Activated CD4-positive, alpha-beta T cell treated with anti-CD3 and anti-CD28 coated beads, Interleukin-2, amount 50 U/mL, for 4 hours (primary cell): Measurements from ENCODE around the gene GDPD5.
A peak's percentile ranks its signal among the peaks of the same experiment; 100 is the strongest.
"Not testable (repeated sequence)": the region's sequence is repeated elsewhere in the genome, so short reads cannot be mapped to it uniquely, and the experiment has no call there.

Source experiments
- DNase-seq, 2 experiments: peaks; one replicate each; pipeline ENCODE4 v3.0.0-alpha.2; 2020

GDPD5 gene

DNA sequence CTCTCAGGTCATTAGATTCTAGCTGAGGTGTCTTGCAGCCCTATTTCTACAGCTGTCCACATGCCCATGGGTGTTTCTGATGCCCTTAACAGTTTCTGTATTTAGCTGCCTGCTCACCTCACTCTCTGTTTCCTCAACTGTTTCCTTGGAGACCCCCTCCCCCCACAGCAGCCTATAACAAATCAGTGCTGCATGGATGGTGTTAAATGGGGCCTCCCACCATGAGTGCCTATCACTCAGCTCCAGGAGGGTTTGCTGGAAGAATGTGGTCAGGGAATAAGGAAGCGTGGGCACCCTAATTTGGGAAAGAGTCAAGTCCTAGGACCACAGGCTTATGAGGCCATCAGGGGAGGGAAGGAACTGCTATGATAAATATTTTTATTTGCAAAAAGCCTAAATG lies 101.3 kb downstream of the GDPD5 start:
- DNase-seq = no peak

DNA sequence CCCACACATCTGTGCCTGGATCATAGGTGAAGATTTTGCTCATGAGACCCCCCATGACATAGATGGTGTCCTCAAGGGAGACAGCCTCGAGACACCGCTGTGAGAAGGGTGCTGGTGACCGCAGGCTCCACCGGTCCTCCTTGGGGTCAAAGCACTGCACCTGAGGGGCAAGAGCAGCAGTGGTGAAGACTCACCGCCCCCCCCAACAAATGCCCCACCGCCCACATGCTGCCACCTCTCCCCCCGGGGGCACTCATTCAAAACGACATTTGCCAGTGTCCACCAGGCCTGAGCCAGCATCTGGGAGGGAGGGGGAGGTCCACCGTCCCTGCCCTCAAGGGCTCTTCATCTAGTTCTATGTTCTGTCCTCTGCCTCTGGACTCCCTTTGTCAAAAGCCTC lies 102.0 kb downstream of the GDPD5 start:
- DNase-seq = no peak

DNA sequence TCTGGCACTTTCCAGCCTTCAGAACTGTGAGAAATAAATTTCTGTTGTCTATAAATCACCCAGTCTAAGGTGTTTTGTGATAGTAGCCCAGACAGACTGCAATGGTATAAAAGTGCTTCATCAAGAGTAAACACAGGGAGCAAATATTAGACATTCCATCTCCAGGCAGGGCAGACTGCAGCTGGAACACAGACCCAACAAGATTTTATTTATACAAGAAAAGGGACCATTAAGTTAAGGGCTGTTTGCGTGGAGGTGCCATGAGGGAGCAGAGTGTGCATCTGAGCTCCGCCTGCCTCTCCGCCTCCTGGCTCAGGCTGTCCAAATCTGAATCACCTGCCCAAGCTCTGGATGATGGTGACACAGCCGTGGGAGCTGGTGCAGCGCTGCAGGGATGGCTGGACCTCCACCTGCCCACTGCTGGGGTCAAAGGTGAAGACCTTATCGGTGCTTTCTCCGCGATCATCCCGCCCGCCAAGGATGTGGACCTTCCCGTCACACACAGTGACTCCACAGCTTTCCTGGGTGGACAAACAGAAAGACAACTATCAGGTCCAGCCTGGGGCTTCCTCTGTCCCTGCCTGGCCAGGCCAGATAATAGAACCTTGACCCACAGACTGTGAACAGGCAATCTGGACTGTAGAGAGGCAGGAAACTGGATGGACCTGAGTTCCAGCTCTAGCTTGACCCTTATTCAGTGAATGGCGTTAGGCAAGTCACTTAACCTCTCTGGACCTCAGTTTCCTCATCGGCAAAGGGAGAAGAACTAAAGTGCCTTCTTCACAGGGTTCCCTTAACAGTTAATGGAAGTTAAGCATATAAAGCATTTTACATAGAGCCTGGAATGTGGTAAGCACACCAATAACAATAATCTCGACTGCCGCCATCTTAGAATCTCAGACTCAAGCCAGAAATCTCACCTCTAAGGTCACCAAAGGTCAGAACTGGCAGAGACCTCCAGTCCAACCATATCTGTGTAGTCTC lies 103.2 kb downstream of the GDPD5 start:
- no peak for DNase-seq

DNA sequence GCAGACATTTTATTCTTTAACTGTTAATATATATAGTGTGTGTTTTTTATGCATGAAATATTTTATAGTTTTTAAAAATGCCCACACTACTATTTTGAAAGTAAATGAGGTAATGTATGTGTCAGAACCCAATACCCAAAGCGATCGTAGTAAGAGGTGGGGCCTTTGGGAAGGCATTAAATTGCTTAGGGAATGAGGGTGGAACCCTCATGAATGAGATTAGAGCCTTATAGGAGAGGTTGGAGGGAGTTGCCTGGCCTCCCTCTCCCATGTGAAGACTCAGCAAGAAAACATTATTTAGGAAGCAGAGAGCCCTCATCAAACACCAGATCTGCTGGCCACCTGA lies 103.9 kb downstream of the GDPD5 start:
- no peak for DNase-seq

DNA sequence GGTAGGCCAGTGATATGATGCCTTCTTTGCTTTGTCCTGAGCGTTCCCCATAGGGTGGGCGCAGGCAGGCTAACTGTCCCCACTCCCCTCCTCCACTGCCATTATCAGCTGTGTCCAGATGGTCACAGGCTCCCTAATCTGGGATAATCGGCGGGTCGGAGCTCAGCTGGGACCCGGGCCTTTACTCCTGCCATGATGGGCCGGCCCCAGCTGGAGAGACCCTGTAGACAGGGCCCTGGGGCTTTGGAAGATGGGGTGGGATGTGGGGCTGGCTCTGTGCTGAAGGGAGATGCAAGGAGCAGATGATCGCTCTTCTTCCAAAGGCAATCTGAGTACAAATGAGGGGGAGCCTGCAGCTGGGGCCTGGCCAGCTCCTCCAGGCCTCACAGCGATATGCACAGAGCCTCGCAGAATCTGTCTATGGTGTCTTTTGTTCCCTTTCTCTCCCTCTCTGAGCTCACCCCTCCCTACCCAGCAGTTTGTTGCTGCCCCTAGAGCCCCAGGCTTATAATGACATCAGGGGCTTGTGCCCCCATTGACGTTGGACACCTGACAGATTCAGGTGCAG lies 104.6 kb downstream of the GDPD5 start:
- DNase-seq = no peak

DNA sequence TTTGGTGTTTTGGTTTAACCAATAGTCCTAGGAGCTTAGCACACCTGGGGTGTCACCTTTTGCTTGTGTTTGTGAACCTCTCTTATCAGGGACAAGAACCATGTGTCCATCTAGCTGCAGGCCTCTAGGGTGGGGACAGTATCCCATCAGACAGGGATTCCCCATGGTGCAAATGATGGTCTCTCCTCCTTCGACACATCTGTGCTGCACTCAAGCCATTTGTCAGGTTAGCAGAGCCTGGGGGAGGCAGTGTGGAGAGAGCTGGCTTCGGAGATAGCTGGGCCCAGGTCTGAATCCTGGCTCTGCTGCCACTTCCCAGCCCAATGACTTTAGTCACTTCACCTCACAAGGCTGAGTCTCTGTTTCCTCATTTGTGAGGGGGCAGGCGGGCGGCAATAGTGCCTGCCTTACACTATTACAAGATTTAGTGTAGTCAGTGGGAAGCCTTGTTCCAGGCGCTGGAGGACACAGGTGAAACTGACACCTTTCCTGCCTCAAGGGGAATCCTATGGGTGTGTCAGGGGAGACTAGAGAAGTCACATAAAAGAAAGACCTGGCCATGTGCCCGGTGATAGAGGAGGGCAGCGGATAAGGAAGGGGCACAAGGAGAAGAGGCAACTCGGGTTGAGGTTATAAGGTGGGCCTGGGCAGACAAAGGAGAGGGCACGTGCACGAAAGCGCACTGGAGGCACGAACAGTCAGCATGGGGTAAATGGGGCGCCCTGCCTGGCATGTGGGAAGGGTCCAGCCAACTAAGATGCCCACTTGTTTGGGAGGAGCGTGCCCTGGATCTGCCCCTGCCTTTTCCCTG lies 105.3 kb downstream of the GDPD5 start:
- no peak for DNase-seq

DNA sequence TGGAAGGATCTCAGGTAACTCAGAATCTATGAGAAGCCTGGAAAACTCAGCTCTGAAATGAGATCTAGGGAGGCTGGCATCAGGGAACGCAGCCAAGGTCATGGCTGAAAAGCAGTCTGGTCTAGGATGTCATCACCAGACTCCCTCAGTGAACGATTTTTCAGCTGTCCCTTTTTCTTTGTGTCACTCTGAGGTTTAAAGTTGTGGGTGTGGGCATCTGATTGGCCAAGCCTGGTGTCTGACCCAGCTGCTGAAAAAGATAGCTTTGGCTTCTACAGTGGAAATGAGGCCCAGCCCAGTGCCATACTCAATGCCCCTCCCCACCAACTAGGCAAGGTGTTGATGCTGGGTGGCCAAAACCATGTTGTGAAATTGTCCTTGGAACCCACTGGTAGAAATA lies 111.9 kb downstream of the GDPD5 start:
- no peak for DNase-seq

DNA sequence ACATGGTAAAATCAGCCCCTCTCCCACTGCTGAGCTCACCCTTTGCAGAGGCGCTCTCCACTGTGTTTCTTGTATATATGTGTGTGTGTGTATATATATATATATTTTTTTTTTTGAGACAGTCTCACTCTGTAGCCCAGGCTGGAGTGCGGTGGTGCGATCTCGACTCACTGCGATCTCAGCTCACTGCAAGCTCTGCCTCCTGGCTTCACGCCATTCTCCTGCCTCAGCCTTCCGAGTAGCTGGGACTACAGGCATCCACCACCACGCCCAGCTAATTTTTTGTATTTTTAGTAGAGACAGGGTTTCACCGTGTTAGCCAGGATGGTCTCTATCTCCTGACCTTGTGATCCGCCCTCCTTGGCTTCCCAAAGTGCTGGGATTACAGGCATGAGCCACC lies 112.6 kb downstream of the GDPD5 start:
- DNase-seq = not testable (repeated sequence)

DNA sequence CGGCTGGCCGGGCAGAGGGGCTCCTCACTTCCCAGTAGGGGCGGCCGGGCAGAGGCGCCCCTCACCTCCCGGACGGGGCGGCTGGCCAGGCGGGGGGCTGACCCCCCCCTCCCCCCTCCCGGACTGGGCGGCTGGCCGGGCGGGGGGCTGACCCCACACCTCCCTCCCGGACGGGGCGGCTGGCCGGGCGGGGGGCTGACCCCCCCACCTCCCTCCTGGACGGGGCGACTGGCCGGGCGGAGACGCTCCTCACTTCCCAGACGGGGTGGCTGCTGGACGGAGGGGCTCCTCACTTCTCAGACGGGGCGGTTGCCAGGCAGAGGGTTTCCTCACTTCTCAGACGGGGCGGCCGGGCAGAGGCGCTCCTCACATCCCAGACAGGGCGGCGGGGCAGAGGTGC lies 115.8 kb downstream of the GDPD5 start:
- not testable (repeated sequence) for DNase-seq

DNA sequence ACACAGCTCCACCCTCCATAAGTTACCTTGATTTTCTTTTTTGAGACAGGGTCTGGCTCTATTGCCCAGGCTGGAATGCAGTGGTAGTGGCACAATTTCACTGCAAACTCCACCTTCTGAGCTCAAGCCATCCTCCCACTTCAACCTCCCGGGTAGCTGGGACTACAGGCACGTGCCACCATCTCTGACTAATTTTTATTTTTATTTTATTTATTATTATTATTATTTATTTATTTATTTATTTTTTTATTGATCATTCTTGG lies 116.9 kb downstream of the GDPD5 start:
- DNase-seq = no peak

DNA sequence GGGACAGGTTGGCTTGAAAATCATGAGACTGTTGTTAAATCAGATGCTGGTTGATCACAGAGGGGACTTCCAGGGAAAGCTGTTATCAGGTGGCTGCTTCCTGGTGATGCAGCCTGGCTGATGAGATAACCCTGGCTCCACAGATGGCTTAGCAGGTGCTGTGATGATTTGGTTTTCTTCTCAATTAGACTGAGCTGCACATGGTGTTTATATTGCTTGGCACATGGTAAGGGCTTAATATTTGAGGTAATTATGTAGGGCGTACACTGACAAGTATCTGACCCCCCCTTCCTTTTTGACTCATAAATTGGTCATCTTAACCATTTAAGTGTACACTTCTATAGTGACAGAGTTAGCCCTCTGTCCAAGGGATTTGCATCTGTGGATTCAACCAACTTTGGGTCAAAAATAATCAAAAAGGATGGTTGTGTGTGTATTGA lies 119.4 kb downstream of the GDPD5 start:
- DNase-seq = no peak

DNA sequence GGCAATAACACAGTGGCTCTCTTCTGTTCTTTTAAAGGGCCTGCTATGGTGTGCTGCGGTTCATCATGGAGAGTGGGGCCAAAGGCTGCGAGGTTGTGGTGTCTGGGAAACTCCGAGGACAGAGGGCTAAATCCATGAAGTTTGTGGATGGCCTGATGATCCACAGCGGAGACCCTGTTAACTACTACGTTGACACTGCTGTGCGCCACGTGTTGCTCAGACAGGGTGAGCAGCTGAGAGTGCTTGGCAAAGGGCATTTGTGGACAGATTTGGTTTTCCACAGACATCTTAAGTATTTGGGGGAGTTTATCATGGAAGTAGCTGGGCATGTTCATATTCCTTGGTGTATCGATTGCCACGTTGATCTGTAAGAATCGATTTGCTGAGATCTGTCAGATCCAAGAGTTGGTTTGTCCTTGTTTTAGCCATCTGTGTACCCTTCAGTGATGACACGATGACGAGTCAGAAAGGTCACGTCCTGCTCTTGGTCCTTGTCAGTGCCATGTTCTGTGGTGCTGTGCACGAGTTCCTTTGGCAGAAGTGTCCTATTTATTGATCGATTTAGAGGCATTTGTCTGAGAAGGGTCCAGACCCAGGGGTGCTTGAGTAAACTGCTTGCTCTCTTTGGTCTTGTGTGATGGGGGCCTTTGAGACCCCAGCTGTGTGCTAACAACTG lies 121.6 kb downstream of the GDPD5 start:
- no peak for DNase-seq

DNA sequence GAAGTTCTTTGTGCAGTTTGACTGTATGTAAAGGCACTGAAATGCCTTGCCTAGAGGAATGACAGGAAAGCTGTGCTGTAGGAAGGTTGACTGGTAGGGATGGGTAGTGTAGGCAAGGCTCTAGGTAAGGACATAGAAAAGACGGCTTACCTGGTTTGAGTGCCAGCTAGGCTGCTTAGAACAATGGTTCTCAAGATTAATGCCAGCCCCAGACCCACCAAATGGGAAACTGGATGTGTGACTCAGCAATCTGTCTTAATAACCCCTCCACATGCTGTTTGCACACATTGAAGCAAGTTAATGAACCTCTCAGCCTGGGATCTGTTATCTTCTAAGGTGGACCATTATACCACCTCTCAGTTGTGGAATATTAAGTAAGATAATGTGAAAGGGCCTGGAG lies 122.7 kb downstream of the GDPD5 start:
- no peak for DNase-seq

DNA sequence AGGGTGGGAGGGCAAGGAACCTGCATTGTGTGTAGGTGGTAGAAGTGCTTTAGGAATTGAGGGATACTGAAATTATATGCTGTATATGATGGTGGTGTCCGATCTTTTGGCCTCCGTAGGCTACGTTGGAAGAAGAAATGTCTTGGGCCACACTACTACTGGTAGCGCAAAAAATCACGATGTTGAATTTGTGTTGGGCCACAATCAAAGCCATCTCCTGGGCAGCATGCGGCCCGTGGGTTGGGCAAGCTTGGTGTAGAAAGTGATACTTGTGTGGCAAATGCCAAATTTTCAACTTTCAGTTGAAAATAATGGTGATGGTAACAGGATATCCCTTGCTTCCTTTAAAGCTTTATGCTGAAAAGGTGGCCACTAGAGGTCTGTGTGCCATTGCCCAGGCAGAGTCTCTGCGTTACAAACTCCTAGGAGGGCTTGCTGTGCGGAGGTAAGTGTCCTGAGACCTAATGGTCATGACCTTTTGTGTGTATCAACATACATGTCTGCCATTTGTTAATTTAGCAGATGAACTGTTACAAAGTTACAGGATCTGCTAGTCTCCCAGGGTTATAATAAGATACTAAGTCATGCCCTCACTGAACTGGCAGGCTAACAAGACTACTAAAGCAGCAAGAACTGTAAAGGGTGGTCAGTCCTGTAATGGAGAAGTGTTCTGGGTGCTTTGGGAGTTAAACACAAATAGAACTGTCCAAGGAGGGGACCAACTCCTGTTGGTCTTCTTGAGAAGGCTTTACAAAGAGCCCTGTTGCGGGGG lies 123.6 kb downstream of the GDPD5 start:
- DNase-seq = no peak

DNA sequence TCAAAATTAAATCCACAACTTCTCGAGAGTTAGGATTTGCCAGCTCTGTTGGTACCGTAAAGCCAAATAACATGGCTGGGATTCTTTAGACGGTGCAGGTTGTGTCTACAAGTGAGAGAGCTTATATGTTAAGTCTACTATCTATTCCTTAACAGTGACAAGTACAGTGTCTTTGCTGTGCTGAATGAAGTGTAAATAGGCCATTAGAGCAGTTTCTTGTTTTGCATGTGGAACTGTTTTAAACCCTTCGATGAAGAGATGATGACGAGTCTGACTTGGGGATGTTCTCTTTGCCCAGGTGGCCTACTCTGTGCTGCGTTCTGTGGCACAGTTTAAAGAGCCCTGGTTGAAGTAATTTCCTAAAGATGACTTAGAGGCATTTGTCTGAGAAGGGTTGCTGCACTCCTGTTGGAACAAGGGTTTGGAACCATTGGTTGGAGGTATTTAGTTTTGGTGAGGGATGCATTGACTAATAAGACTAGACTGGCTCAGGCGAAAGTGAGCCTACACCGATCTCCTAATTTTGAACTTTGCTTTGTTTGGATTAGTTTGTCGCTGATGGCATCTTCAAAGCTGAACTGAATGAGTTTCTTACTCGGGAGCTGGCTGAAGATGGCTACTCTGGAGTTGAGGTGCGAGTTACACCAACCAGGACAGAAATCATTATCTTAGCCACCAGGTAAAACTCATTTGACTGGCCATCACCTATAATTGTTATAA lies 125.4 kb downstream of the GDPD5 start:
- no peak for DNase-seq

DNA sequence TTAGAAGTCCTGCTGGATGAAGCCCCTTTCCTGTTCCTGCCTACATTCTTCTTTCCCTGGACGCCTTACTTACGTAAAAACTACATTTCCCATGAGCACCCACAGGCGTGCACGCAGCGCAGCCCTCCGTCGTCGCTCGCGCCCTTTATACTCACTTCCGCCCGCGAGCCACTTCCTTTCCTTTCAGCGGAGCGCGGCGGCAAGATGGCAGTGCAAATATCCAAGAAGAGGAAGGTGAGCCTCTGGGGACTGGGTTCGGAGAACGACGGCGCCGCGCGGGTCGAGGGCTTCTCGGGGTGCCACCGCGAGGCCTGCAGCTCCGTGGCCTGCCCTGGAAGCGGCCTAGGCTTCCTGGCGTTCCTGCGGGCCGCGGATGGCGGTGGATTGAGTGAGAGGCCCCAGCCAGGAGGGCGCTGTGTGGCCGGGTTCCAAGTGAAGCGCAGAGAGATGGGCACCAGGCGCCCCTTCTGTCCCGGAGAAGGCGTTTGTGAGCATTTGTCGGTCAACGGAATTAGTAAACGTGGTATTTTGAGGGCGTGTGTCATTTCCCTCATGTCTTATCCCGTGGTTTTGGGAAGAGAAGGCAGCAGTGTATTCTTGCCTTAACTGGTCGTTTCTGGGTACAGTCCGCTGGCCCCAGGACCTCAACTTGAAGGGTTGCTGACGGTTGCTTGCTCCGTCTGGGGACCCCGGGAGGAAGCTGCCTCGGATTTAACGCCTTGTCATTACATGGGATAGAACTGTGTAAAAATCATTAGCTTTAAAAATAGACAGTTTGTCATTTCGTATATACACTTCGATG lies 126.2 kb downstream of the GDPD5 start, which contains the start of gene RPS3:
Gene RPS3 (plus strand): TSS at position 175 of the 802 bp plus-strand sequence. CDS start 30 bp downstream, at position 205.
- DNase-seq = peak; percentile 81 to 84

DNA sequence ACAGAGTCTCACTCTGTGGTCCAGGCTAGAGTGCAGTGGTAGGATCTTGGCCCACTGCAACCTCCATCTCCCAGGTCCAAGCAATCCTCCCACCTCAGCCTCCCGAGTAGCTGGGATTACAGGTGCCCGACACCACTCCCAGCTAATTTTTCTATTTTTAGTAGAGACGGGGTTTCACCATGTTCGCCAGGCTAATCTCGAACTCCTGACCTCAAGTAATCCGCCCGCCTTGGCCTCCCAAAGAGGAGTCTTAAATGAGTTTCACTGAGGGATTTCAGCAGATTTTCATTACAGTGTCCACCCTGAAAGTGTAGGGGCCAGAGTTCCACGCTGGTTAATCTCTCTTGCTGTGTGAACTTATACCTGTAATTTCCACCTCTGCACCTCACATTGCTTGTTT lies 126.8 kb downstream of the GDPD5 start:
- DNase-seq = no peak

DNA sequence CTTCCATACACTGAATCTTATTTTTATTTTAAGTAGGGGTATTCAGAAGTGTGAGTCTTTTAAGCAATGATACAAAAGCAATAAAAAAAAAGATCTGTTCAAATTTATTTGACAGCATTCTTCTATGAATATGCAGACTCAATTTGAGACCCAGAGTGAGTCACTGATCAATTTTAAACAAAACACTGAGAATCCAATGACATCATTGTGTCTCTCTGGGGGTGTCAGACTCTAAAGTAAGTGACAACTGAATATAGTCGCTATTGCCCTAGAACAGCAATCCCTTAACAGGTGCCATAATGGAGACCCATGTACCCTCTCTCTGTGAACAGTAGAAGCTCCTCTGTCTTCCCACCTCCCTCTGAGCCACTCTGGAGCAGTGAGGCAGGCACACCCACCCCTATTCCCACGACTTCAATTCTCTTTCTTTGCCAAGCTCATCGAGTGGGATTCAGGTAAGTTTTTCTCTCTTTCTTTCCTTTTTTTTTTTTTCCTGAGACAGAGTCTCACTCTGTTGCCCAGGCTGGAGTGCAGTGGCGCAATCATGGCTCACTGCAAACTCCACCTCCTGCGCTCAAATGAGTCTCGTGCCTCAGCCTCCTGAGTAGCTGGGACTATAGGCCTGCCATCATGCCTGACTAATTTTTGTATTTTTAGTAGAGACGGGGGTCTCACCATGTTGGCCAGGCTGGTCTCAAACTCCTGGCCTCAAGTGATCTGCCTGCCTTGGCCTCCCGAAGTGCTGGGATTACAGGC lies 131.5 kb downstream of the GDPD5 start:
- DNase-seq = no peak

DNA sequence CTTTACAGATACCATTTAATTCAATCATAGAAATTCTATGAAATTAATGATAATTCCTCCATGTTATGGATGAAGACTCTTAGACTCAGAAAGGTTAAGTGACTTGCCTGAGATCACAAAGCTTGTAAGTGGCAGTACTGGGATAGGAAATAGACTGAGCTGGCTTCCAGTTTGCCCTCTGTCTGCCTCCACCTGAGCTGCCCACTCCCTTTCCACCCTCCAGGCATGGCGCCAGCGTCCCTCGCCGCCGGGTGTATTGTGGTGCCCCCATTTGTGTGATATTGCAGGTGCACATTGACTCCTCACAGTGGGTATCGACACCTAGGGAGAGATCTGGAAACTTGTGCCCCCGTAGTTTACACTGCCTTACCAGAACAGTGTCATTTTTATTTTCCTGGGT lies 135.8 kb downstream of the GDPD5 start:
- DNase-seq = no peak

DNA sequence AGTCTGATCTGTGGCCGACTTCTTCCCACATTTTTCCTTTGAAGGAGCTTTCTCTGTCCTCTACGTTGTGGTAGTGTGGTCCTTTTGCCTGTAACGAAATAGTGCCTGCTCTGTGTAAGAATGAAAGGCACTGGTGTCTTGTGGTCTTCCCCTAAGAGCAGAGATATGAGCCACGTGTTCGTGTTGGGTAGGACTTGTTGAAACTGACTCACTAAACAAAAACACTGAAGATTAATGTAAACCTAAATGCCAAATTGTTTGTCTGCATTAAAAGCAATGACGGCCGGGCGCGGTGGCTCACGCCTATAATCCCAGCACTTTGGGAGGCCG lies 136.5 kb downstream of the GDPD5 start:
- no peak for DNase-seq
